ENCODE measurements around the gene MRAS. TPM values are rescaled to one million over a fixed set of nuclear protein-coding genes. Genes with fewer than 3 reads are reported as not detected.
A peak's percentile ranks its signal among the peaks of the same experiment; 100 is the strongest.

MRAS gene
- total RNA-seq, 4 donors from 2014 or later, result 107 to 289 (median 171) TPM

DNA sequence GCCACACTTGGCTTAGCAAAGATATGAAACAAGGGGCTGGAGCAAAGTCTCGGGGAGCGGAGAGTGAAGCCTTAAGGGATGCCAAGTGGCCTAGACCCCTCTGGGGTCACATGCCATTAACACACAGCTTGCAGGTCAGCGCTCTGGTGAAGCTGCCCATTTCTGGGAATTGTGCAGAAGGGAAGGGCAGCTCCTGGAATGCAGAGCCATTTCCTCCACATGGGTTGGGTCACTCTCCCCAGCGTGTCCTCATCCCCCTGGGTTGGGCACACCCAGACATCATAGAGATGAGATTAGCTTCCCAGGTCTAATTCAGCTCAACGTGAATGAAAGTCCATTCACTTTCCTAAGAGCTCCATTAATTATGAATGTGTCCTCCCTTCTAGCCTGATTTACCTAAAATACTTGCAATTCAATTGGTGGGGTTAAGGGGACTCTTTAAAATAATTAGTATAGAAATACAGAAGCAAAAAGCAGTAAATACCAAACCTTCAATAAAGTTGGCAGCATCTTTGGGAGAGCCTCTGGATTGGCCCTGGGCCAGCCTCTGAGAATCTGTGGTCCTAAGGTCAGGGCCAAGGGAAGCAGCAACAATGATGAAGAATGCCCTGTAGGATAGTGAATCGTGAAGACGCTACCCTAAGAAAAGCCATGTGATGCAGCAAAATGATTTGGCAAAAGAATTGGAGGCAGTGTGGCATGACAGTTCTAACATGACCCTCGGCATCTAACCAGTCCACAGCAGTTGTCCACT lies 17.8 kb downstream of the MRAS start:
- Histone ChIP-seq H3K36me3 (no peaks in the 10 kb centered on the region), H3K4me3 (no peak overlapping the region), H3K4me1 (peaks cover 0 to 97% (median 61%) of the 10 kb centered on the region in 4 donors), H3K27me3 (no peaks in the 10 kb centered on the region), H3K27ac (peak overlapping the region in 3 of 4 donors; percentile 71 to 91 (median 85)), H3K9me3 (no peaks in the 10 kb centered on the region)
- DNase-seq (ENCODE audit: low spot score in 2 of 2), result no peak
- 47 to 50% methylated on average over 8 of the region's 8 CpGs for WGBS, 2 donors
- TF ChIP-seq POLR2A (IDR thresholded peaks at IDR 0.05) (no peak), EP300 (IDR thresholded peaks at IDR 0.05) (no peak)
- TF ChIP-seq, protein P1, sequence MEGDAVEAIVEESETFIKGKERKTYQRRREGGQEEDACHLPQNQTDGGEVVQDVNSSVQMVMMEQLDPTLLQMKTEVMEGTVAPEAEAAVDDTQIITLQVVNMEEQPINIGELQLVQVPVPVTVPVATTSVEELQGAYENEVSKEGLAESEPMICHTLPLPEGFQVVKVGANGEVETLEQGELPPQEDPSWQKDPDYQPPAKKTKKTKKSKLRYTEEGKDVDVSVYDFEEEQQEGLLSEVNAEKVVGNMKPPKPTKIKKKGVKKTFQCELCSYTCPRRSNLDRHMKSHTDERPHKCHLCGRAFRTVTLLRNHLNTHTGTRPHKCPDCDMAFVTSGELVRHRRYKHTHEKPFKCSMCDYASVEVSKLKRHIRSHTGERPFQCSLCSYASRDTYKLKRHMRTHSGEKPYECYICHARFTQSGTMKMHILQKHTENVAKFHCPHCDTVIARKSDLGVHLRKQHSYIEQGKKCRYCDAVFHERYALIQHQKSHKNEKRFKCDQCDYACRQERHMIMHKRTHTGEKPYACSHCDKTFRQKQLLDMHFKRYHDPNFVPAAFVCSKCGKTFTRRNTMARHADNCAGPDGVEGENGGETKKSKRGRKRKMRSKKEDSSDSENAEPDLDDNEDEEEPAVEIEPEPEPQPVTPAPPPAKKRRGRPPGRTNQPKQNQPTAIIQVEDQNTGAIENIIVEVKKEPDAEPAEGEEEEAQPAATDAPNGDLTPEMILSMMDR (IDR thresholded peaks at IDR 0.05), result no peak

DNA sequence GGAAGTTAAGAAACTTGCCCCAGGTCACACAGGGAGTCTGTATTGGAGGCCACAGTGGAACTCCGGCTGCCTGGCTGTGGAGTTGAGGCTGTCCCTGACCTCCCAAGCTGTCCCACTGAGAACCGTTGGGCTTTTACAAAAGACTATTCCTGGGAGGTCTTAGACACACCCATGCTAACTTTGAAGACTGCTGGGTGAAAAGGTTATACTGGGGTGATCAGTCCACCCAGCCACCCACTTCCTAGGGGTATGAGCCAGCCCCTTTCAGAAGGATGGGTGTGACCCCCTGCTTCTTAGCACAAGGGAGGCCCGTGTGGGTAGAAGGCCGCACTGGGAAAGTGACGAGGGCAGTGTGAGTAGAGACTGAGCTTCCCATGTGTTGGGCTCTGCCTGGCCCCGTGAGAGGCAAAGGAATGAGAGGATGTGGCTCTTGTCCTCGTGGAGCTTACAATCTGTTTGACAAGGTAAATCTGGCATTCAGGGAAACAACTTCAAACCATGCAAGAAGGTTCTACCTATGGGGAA lies 19.0 kb downstream of the MRAS start:
- Histone ChIP-seq H3K36me3 (no peaks in the 10 kb centered on the region), H3K4me1 (peaks cover 0 to 97% (median 56%) of the 10 kb centered on the region in 4 donors), H3K9me3 (no peaks in the 10 kb centered on the region), H3K4me3 (no peak overlapping the region), H3K27ac (peak overlapping the region; percentile 48 to 91 (median 78)), H3K27me3 (no peaks in the 10 kb centered on the region)
- WGBS, 2 donors, result 66 to 69% methylated on average over 7 of the region's 7 CpGs
- TF ChIP-seq, protein P1 (IDR thresholded peaks at IDR 0.05), result no peak
- TF ChIP-seq EP300 (IDR thresholded peaks at IDR 0.05), result no peak
- no peak for TF ChIP-seq POLR2A (IDR thresholded peaks at IDR 0.05)
- no peak for DNase-seq (ENCODE audit: low spot score in 2 of 2)

DNA sequence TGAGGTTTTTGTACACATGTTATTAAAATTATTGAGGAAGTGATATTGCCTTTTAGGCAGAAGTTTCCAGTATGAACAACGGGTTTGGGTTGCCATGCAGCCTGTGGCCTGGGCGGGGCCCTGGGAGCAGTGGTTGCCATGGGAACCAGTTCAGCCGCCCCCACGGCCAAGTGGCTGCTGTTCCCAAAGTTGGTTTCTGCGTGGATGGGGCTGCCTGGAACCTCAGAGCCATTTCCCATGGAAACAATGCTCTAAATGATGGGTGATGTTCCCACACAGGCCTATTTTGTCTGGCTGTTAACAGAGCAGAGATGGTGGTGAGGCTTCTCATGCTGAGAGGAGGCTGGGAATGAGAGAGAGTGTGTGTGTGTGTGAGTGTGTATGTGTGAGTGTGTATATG lies 19.5 kb downstream of the MRAS start:
- Histone ChIP-seq H3K36me3 (peaks cover 0 to 2% (median 0%) of the 10 kb centered on the region in 3 donors), H3K4me1 (peaks cover 0 to 95% (median 56%) of the 10 kb centered on the region in 4 donors), H3K27ac (peak overlapping the region; percentile 57 to 91 (median 78)), H3K27me3 (no peaks in the 10 kb centered on the region), H3K9me3 (no peaks in the 10 kb centered on the region), H3K4me3 (no peak overlapping the region)
- 9 to 12% methylated on average over 5 of the region's 5 CpGs for WGBS, 2 donors
- peak; percentile 45 to 54 for DNase-seq (ENCODE audit: low spot score in 2 of 2)
- TF ChIP-seq EP300 (IDR thresholded peaks at IDR 0.05) (peak in 1 of 2 donors; percentile 62), POLR2A (IDR thresholded peaks at IDR 0.05) (no peak)
- TF ChIP-seq, protein P1 (IDR thresholded peaks at IDR 0.05), result no peak

DNA sequence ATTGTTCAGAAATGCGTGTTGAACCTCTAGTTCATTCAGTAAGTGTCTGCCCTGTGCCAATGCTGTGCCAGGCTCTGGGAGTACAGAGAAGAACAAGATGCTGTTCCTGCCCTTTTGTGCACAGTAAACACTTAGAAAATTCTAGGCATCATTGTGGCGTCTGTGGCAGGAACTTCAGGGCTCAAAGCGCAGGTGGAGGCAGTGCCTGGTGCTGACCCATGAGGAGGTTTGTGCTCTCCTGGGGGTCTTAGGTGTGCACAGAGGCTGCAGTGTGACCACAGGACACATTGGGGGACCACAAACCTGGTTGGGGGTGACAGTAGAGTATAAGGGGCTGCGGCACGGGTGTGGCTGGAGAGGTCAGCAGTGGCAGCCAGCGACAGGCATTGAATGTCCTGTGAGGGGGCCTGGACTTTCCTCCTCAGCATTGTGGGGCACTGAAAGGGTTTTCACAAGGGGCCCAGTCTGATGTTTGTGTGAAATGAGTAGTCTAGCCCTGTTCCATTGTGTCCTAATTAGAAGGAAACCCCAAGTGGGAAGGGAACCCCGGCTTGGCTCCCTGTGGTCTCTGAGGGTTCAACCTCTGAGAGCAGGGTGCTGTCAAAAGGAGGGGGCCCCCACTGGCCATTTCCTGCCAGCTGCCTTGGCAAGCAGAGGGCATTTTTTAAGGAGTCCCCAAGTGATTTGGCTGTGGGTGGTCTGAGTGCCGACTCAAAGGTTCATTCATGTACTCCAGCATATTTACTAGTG lies 20.9 kb downstream of the MRAS start:
- Histone ChIP-seq H3K4me1 (peaks cover 0 to 85% (median 56%) of the 10 kb centered on the region in 4 donors), H3K27ac (peak overlapping the region; percentile 43 to 91 (median 70))
- 33 to 48% methylated on average over 8 of the region's 8 CpGs for WGBS, 2 donors

More for the DNA sequence above, 20.9 kb downstream of the MRAS start:
- no peak for DNase-seq (ENCODE audit: low spot score in 2 of 2)
- no peaks in the 10 kb centered on the region for H3K9me3 ChIP-seq
- H3K27me3 ChIP-seq, result no peaks in the 10 kb centered on the region
- peaks cover 0 to 14% (median 0%) of the 10 kb centered on the region in 3 donors for H3K36me3 ChIP-seq
- TF ChIP-seq EP300 (IDR thresholded peaks at IDR 0.05) (no peak), POLR2A (IDR thresholded peaks at IDR 0.05) (no peak)
- TF ChIP-seq, protein P1 (IDR thresholded peaks at IDR 0.05), result no peak
- H3K4me3 ChIP-seq, result no peak overlapping the region
